Inflammatory macrophage treated with lipopolysaccharide for 1 hour (primary cell): Measurements from ENCODE around the gene PGAP2.
"Not testable (repeated sequence)": the region's sequence is repeated elsewhere in the genome, so short reads cannot be mapped to it uniquely, and the experiment has no call there.

Source experiments
- DNase-seq, 2 donors: peaks; one replicate each; pipeline ENCODE4 v3.0.0-alpha.2; 2020 to 2022

Gene PGAP2

DNA sequence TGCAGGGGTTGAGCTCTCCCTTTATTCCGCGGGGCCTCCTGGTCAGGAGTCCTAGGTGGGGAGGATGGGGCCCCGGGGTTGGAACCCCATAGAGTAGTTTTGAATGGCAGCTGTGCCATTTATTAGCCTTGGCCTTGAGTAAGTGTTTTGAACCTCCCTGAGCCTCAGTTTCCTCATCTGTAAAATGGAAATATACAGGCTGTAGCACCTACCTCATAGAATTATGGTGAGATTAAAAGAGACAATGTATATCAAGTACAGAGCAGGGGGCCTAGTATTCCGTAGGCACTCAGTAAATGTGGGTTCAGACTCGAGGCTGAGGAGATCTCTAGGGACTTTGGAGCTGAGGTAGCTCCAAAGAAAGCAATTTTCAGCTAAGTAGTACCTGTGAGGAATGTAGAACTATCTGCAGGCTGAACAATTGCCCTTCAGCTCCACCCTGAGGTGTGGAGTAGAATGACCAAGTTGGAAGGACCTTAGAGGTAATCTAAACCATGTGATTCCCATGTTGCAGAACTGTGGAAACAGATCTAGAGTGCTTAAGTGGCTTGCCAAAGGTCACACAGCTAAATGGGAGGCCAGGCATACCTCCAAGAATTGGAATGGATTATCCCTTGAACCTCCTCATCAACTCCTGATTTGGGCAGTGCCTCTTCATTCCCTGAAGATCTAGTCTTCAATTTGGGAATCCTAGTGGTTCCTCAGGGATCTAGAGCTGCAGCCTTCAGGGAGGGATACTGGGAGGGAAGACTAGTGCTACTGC lies 682 bp downstream of the PGAP2 start:
- peak; percentile 56 to 63 for DNase-seq

DNA sequence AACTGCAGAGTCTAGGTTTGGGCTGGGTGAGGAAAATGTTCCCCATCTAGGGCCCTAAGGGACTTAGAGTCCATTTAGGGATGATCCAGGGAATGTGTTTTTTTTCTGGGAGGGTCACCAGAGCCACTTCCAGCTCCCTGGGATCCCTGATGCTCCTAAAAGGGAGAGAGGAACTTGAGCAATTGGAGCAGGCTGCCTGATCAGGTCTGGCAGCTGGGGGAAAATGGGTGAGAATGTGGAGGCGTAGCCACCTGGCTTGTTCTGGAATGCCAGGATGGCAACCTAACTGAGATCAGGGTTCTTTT lies 1.2 kb downstream of the PGAP2 start:
- DNase-seq = no peak

DNA sequence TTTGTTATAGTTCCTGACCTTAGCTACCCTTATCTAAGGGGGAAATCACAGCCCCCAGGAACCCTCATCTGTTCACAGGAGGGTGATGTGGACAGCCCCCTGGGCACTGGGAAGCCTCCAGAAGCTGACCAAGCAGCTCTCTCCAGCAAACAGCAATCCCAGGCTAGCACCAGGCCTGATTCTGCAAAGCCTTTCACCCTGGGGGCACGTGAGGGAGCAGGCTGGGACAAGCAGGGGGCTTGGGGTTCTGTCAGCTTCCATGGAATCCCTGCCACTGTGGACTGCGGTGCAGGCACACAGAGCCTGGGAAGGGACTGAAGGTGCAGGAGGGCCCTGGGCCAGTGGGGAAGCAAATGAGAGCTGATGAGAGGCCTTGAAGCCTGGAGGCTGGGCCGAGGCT lies 2.1 kb downstream of the PGAP2 start:
- DNase-seq = no peak

DNA sequence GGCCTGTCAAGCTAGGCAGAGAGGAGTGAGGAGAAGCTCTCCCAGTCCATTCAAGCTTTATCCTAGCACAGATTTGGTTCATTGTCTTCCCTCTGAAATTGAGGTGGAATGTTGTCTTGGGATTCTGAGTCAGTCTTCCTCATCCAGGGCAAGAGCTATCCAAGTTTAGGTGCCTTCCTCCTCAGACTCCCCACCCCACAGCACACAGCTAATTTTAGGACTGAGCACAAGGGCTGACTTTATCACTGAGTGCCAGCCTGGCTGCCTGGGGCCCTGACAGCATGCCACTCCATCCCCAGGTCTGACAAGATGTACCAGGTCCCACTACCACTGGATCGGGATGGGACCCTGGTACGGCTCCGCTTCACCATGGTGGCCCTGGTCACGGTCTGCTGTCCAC lies 2.6 kb downstream of the PGAP2 start:
- no peak for DNase-seq

DNA sequence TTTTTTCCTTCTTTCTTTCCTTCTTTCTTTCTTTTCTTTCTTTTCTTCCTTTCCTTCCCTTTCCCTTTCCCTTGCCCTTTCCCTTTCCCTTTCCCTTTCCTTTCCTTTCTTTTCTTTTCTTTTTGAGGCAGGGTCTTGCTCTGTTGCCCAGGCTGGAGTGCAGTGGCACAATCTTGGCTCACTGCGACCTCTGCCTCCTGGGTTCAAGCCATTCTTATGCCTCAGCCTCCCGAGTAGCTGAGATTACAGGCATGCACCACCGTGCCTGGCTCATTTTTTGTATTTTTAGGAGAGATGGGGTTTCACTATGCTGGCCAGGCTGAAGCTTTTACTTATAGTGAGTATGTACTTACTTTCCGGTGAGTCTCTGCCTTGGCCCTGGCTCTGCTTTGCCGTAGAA lies 6.5 kb downstream of the PGAP2 start:
- DNase-seq = not testable (repeated sequence)

DNA sequence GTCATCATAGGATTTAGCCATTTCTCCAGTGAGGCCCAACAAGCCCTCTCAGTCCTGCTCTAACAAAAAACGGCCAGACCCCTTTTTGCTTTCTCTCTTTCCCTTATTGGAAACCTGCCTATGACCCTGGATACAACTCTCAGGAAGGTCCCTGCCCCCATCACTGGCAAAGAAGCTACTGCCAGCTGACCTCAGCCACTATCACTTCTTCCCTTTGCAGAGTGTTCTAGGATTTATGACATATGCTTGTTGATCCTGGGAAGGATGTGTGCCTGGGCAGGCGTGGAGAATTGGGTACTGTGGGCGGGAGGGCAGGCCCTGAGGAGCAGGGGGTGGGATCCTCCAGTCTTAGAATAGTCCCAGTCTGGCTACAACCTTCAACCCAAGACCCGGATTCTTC lies 7.5 kb downstream of the PGAP2 start:
- DNase-seq = no peak

DNA sequence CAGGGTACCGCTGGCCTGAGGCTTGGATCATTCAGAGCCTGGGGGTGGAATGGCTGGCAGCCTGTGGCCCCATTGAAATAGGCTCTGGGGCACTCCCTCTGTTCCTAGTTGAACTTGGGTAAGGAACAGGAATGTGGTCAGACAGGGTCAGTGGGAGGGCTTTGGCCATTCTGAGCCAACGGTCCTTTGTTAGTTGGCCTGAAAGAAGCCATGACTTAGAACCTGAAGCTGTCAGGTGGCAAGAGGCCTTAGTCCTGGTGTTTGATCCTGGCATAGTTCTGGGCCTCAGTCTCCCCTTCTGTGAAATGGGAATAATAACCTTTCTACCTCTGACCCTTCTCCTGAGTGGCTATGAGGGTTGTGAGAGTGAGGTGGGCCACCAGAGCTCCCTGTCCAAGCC lies 8.3 kb downstream of the PGAP2 start:
- no peak for DNase-seq

DNA sequence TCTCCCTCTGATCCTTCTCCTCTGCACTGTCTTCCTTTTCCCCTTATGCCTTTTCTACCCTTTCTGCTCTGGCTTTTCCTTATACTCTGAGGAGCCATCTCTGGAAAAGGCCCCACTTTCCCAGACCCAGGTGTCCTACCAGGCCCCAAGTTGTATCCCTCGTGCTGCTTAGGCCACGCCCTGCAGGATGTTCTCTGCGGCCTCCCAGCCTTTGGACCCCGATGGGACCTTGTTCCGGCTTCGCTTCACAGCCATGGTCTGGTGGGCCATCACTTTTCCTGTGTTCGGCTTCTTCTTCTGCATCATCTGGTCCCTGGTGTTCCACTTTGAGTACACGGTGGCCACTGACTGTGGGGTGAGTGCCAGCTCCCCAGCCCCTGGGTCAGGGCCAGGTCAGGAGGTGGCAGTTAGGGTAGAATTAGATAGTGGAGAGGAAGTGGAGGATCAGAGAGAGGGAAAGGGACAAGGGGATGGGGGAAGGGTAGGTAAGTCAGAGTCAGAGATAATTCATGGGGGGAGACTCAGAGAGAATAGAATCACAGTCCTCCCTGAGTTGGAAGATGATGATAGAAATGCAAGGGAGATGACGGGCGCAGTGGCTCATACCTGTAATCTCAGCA lies 8.9 kb downstream of the PGAP2 start:
- no peak for DNase-seq

DNA sequence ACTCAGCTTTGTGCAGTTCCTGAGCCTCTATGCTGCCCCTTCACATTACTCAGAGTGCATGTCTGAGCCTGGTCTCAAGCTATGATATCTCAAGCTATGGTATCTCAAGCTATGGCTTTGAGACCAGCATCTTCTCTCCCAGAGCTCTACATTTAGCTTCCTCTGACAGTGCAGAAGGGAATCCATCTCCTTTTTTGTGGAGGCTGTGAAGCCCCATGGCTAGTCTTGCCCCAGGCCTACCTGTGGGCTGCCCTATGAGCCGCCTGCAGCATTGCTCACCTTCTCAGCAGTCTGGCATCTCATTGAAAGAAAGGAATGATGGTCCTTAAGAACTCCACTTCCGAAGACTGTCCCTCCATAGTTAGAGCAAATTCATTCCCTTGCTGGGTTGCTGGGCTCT lies 12.6 kb downstream of the PGAP2 start:
- DNase-seq = no peak

DNA sequence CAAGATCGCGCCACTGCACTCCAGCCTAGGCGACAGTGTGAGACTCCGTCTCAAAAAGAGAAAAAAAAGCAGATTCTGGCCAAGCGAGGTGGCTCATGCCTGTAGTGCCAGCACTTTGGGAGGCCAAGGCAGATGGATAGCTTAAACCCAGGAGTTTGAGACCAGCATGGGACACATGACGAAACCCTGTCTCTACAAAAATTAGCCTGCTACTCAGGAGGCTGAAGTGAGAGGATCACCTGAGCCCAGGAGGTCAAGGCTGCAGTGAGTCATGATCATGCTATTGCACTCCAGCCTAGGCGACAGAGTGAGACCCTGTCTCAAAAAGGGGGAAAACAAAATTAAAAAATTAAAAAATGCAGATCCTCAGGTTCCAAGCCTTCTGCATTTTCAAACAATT lies 14.0 kb downstream of the PGAP2 start:
- DNase-seq = no peak

DNA sequence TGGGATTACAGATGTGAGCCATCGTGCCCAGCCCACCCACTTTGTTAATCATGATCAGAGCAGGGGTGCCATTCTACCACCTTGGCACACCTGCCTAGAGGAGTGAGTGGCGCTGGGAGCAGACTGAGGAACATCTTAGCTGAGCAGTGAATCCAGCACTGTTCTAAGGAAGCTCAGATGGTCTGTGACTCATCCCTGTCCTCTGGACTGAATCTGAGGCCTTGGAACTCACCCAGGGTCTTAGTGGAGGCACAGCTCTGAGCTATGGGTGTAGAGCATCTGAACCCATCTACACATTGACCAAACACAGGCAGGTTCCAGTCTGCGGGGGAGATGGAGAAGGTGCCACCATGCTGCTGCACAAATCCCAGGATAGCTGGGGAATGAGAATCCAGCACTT lies 14.9 kb downstream of the PGAP2 start:
- no peak for DNase-seq

DNA sequence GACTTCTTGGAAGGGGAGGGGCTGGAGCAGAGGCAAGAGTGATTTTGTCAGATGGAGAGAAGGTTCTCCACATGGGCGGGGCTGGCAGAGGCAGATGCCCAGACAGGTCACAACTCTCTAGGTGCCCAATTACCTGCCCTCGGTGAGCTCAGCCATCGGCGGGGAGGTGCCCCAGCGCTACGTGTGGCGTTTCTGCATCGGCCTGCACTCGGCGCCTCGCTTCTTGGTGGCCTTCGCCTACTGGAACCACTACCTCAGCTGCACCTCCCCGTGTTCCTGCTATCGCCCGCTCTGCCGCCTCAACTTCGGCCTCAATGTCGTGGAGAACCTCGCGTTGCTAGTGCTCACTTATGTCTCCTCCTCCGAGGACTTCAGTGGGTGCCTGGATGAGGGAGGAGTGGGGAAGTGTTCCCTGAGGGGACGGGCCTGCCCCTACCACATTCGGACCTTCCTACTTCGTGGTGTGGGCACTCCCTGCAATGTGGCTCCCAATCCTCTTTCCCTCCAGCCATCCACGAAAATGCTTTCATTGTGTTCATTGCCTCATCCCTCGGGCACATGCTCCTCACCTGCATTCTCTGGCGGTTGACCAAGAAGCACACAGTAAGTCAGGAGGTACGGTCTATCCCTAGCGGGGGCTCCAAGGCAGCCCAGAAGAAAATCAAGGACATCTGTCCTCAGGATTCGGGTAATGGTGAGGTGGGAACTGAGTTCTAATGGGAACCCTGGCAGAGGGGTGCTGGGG lies 15.6 kb downstream of the PGAP2 start:
- DNase-seq = no peak

DNA sequence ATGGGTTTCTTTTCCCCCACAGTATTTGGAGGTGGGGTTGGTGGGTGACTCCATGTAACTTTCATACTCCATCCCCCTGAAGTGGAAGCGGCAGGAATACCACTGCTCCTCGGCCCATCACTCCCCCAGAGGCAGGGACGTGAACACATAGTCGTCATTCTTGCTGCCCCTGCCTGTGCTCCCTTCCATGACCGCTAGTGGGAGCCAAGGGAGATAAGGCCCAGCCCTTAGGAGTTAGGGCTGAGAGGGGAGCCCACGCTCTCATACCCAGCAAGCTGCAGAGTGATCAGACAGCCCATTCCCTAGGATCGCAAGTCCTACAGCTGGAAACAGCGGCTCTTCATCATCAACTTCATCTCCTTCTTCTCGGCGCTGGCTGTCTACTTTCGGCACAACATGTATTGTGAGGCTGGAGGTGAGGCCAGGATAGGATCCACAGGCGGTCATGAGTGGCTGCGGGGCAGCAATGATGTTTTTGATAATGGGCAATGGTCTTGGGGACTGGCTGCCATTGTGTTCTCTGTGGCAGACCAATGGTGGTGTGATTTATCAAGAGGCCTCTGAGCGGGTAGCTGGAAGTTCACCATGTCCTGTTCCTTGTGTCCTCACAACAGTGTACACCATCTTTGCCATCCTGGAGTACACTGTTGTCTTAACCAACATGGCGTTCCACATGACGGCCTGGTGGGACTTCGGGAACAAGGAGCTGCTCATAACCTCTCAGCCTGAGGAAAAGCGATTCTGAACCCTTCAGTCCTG lies 16.5 kb downstream of the PGAP2 start:
- DNase-seq = peak; percentile 79 to 94

DNA sequence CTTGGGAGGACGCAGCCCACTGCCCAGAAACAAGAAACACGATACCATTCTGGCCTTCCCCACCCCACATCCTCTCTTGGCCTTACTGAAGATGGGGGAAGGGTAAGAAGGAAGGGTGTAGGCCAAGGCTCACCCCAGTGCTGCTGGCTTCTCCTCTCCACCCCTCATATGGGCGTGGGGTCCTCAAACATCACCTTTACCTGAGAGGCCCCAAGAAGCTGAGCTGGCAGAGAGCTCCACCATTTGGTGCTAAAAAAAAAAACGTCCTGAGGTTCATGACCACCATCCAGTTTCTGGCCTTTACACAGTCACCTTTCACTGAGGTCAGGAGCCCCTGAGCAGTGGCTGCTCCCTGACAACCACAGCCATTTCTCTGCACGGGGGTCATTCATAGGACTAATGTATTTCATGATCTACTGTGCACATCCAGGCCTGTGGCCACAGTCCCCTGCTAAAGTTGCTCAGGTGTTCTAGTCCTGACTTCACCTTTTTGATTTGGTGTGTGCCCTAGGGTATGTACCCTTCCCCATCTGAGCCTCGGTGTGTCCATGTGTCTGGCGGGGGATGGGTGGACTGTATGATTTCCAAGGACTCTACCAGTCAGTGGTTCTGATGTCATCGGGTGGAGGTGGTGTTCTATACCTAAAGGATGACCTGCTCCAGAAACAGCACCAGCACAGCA lies 17.3 kb downstream of the PGAP2 start:
- no peak for DNase-seq

DNA sequence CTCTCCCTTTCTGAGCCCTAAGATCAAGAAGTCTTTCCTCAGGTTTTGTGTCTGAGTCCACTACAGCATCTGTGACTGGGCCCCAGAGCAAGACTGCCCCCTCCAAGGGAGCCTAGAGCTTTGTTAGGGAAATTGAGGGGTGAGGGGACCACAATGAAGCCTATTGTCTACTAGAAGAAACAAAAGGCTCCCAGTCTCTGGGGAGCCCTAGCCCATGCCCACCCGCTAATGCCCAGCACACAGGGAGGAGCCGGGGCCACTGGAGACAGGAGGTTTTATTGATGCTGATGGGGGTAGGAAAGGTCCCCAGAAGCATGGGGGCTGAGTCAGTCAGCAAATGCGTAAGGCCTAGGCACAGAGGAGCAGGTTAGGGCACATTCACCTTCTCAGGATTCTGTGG lies 18.4 kb downstream of the PGAP2 start:
- no peak for DNase-seq

DNA sequence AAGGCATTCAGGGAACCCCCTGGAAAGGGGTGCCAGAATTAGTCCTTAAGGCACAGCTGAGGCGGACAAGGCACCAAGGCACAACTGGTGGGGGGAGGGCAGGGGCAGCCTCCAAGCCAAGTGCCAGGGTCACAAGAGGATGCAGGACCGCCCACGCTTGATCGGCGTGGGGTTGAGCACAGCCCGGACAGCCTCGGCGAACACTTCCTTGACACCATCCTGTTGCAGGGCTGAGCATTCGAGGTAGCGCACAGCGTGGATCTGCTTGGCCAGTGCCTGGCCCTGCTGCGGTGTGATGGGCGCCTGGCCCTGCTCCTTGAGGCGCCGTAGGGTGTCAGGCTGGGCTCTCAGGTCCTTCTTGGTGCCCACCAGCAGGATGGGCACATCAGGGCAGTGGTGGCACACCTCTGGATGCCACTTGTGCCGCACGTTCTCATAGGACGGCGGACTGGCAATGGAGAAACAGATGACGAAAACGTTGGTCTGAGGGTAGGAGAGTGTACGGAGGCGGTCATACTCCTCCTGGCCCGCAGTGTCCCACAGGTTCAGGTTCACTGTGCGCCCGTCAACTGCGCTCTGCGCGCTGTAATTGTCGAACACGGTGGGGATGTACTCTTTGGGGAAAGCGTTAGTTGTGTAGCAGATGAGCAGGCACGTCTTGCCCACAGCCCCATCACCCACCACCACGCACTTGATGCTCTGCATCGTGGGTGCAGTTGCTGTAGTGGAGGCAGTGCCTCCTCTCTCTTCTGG lies 19.2 kb downstream of the PGAP2 start:
- peak in 1 of 2 donors; percentile 36 for DNase-seq

DNA sequence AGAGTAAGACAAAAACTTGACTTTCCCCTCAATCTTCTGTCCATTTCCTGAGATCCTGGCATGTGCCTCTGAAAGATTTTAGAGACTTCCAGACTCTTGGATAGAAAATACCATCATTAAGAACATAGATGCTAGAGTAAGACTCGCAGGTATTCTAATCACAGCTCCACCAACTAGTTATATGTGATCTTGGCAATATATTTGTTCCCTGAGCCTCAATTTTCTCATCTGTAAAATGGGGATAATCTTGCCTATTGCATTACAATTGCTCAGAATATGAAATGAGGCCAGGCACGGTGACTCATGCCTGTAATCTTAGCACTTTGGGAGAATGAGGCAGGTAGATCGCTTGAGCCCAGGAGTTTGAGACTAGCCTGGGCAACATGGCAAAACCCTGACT lies 21.7 kb downstream of the PGAP2 start:
- no peak for DNase-seq

DNA sequence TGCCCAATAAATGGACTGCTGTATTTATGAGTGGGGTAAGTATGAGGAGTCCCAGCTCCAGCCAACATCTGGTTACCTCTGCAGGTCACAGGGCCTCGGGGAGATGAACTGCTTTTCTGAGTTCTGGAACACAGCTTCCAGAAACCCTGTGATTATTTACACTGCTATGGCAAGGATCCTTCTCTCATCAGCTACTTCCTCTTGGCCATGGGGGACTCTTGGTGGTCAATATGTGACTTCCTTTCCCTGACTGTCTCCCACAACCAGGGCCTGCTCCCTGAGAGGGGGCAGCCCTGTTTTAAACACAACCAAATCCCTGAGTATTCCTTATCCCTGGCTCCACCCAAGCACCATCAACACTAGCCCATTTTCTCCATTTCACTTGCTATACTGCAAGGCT lies 22.4 kb downstream of the PGAP2 start:
- DNase-seq = peak; percentile 23 to 38

DNA sequence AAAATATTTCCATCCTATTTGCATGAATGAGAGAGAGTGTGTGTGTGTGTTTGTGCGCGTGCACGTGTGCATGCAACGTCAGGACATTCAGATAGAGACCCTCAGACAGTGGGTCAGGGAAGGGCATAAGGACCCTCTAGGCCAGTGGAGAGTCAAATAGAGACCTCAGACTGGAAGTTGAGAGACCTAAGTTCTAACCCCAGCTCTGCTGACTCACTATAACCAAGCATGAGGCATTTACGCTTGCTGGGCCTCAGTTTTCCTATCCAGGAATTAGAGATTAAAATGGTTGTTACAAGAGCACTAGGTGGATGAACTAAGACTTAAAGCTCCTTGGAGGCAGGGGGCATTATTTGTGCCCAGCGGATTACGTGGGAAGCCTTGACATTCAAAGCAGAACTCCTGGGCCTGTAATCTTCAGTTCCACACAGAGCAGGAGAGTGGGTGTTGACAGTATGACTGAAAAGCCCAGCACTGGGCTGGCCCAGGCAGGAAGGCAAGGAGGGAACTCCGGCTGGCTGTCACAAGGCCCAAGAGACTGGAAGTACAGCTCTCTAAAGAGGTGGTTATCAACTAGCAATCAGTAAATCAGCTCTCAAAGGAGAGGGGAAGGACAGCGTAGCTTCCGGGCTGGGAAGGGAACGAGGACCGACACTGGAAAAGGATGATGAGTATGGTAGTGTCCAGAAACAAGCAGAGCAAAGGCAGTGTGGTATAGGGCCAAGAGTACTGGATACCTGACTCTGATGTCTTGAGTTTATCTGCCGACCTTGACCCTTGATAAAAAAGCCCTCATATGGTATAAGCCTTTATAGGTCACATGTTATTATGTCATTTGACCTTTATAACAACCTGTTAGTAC lies 23.2 kb downstream of the PGAP2 start:
- DNase-seq = peak; percentile 82 to 96

DNA sequence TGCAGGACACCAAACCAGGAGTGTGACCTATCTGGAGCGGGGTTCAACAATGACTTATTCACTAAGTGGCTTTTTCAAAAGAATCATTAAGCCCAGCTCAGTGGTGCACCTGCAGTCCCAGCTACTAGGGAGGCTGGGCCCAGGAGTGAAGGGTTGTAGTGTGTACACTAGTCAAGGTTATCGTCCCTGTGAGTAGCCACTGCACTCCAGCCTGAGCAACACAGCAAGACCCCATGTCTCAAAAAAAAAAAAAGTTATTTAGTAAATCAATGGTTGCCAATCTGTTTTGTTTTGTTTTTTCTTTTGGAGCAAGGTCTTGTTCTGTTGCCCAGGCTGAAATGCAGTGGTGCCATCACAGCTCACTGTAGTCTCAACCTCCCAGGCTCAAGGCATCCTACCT lies 24.5 kb downstream of the PGAP2 start:
- no peak for DNase-seq

DNA sequence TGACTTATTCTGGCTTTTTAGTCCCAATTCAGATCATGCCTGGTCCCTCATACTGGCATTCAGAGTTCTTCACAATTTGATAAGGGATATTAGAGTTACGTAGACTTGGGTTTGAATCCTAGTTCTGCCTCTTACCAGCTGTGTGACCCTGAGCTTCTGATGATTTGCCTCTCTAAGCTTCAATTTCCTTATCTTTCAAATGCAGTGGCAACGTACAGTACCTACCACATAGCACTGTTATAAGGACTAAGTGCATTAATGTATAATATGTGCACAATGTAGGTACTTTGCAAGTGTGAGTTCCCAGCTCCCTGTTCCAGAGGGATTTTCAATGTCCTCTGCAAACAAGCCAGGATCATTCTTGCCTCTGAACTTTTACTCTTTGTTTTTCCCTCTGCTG lies 25.1 kb downstream of the PGAP2 start:
- DNase-seq = no peak
